HCT116 (cell line): ENCODE data around the gene CTCFL. TPM values are rescaled to one million over a fixed set of nuclear protein-coding genes. Genes with fewer than 3 reads are reported as not detected.

Experiments
- ATAC-seq: fragments of 200-7000 bp; cut with Tn5 transposase; 2 replicates; pipeline ENCODE4 v1.9.1; 2020; ENCODE audit warnings: mild to moderate bottlenecking, moderate library complexity
- BruUV-seq: library from RNA; stranded (reverse); fragments of 400-500 nt; replicated peaks from 2 replicates; lab custom pipeline; 2021; lab: Mats Ljungman, UMichigan
- CTCF ChIA-PET: fragments of 300-600 bp; sonication (Branson Sonifier 250); formaldehyde crosslinking; loops from one replicate; lab custom pipeline; 2021; ENCODE audit warnings: antibody characterized with exemption; lab: Charles Lee
- POLR2A ChIA-PET: fragments of 300-600, 350-600 bp; sonication (Branson Sonifier 250); formaldehyde crosslinking; loops from one replicate; lab custom pipeline; 2021; ENCODE audit warnings: antibody characterized with exemption; lab: Charles Lee
- RAD21 ChIA-PET, 2 experiments: fragments of 300-600 bp; sonication (Branson Sonifier 250); formaldehyde crosslinking; loops; one replicate each; lab custom pipeline; 2023; ENCODE audit warnings: low total read pairs in 2 of 2; ENCODE audit not compliant: uncharacterized antibody in 2 of 2, unreplicated experiment in 2 of 2, low non-redundant PET in 1 of 2; lab: Charles Lee
- DNase-seq: peaks from one replicate; pipeline ENCODE4 v3.0.0-alpha.2; 2010; ENCODE audit warnings: low read depth, low spot score
- H2AFZ ChIP-seq: fragments of 200-600 bp; shearing (Covaris generic), sonication (generic); 2 replicates; pipeline ENCODE4 v1.6.1; 2017; ENCODE audit warnings: low read depth, mixed run types, mixed read lengths, antibody characterized with exemption, low read length; ENCODE audit not compliant: poor library complexity, severe bottlenecking
- H3K27ac ChIP-seq: 2 replicates; pipeline ENCODE4 v1.5.1; 2012; ENCODE audit warnings: low read depth, low read length
- H3K27me3 ChIP-seq: fragments of 200-600 bp; sonication (generic); 2 replicates; pipeline ENCODE4 v1.6.1; 2016; ENCODE audit warnings: mixed run types, low read length, mixed read lengths; ENCODE audit not compliant: insufficient read depth
- H3K36me3 ChIP-seq, 2 experiments: fragments of 200-500 bp in 1 of 2; fragments of 200-600 bp in 1 of 2; sonication (Bioruptor generic) in 1 of 2; sonication (generic) in 1 of 2; 2 replicates each; pipeline versions ENCODE4 v1.5.1 to v1.6.1; 2014 to 2016; ENCODE audit warnings: low read length in 2 of 2, inconsistent platforms in 1 of 2, mixed read lengths in 1 of 2, mixed run types in 1 of 2; ENCODE audit not compliant: insufficient read depth in 2 of 2, control insufficient read depth in 1 of 2
- H3K4me1 ChIP-seq, 2 experiments: fragments of 200-600 bp in 1 of 2; sonication (generic) in 1 of 2; 2 replicates each; pipeline versions ENCODE4 v1.5.1 to v1.6.1; 2012 to 2017; ENCODE audit warnings: low read length in 2 of 2, inconsistent platforms in 1 of 2, mild to moderate bottlenecking in 1 of 2, mixed read lengths in 1 of 2, mixed run types in 1 of 2, moderate library complexity in 1 of 2; ENCODE audit not compliant: insufficient read depth in 2 of 2, control insufficient read depth in 1 of 2
- H3K4me2 ChIP-seq: fragments of 200-600 bp; sonication (generic); 2 replicates; pipeline ENCODE4 v1.6.1; 2017; ENCODE audit warnings: mixed run types, low read length, mixed read lengths
- H3K4me3 ChIP-seq, 2 experiments: fragments of 200-600 bp in 1 of 2; sonication (generic) in 1 of 2; replicated peaks in 1 of 2; 2 replicates each; pipeline ENCODE4 v1.5.1; 2011 to 2016; ENCODE audit warnings: low read length in 2 of 2, control low read depth in 1 of 2, low read depth in 1 of 2, mild to moderate bottlenecking in 1 of 2, mixed read lengths in 1 of 2, mixed run types in 1 of 2
- H3K79me2 ChIP-seq: fragments of 200-600 bp; sonication (generic); 2 replicates; pipeline ENCODE4 v1.6.1; 2017; ENCODE audit warnings: mild to moderate bottlenecking, mixed run types, low read length, moderate library complexity, mixed read lengths; ENCODE audit not compliant: insufficient read depth
- H3K9ac ChIP-seq: fragments of 200-600 bp; sonication (generic); 2 replicates; pipeline ENCODE4 v1.6.1; 2016; ENCODE audit warnings: low read length, mixed read lengths
- H3K9me2 ChIP-seq: fragments of 200-600 bp; sonication (generic), shearing (Covaris generic); 2 replicates; pipeline ENCODE4 v1.6.1; 2017; ENCODE audit warnings: mixed run types, mild to moderate bottlenecking, moderate library complexity; ENCODE audit not compliant: insufficient read depth
- H3K9me3 ChIP-seq, 2 experiments: fragments of 200-500 bp in 1 of 2; fragments of 200-600 bp in 1 of 2; sonication (Bioruptor generic) in 1 of 2; sonication (generic) in 1 of 2; 2 replicates each; pipeline ENCODE4 v1.6.1; 2014 to 2017; ENCODE audit warnings: low read length in 2 of 2, mixed read lengths in 2 of 2, inconsistent platforms in 1 of 2, low read depth in 1 of 2, mild to moderate bottlenecking in 1 of 2, mixed run types in 1 of 2, moderate library complexity in 1 of 2; ENCODE audit not compliant: control insufficient read depth in 1 of 2, insufficient read depth in 1 of 2
- H4K20me1 ChIP-seq: fragments of 200-600 bp; sonication (generic), shearing (Covaris generic); 2 replicates; pipeline ENCODE4 v1.6.1; 2017; ENCODE audit warnings: mixed run types, mild to moderate bottlenecking, moderate library complexity; ENCODE audit not compliant: insufficient read depth
- CBX3 ChIP-seq: IDR thresholded peaks from 2 replicates; pipeline ENCODE4 v1.6.1; 2012; ENCODE audit warnings: low read depth
- ELF1 ChIP-seq: IDR thresholded peaks from 2 replicates; pipeline ENCODE4 v1.6.1; 2012; ENCODE audit warnings: low read depth, borderline replicate concordance
- EZH2 ChIP-seq: fragments of 200-600 bp; sonication (generic); IDR thresholded peaks from 2 replicates; pipeline ENCODE4 v1.6.1; 2017; ENCODE audit warnings: antibody characterized with exemption, mixed run types
- EZH2phosphoT487 ChIP-seq: fragments of 200-600 bp; IDR thresholded peaks from 2 replicates; pipeline ENCODE4 v1.6.1; 2018; ENCODE audit warnings: antibody characterized with exemption, borderline replicate concordance
- JUND ChIP-seq: IDR thresholded peaks from 2 replicates; pipeline ENCODE4 v1.6.1; 2012
- POLR2AphosphoS5 ChIP-seq: IDR thresholded peaks from 2 replicates; pipeline ENCODE4 v1.6.1; 2011; ENCODE audit warnings: mild to moderate bottlenecking, low read depth, low read length, moderate library complexity
- RAD21 ChIP-seq: IDR thresholded peaks from 2 replicates; pipeline ENCODE4 v1.6.1; 2012; ENCODE audit warnings: low read depth, mild to moderate bottlenecking
- SIN3A ChIP-seq: IDR thresholded peaks from 2 replicates; pipeline ENCODE4 v1.6.1; 2012; ENCODE audit warnings: low read depth
- SP1 ChIP-seq: IDR thresholded peaks from 2 replicates; pipeline ENCODE4 v1.6.1; 2012; ENCODE audit warnings: low read depth
- SRF ChIP-seq: IDR thresholded peaks from 2 replicates; pipeline ENCODE4 v1.6.1; 2012; ENCODE audit warnings: low read depth
- TCF7L2 ChIP-seq: IDR thresholded peaks from 2 replicates; pipeline ENCODE4 v1.7.0; 2011; ENCODE audit warnings: borderline replicate concordance, inconsistent platforms; ENCODE audit not compliant: insufficient read depth, insufficient read length; ENCODE audit errors: extremely low read depth
- YY1 ChIP-seq: IDR thresholded peaks from 2 replicates; pipeline ENCODE4 v1.6.1; 2011; ENCODE audit warnings: low read length, low read depth, moderate library complexity, mild to moderate bottlenecking; ENCODE audit not compliant: insufficient replicate concordance; ENCODE audit errors: extremely low read depth
- ZBTB33 ChIP-seq: IDR thresholded peaks from 2 replicates; pipeline ENCODE4 v1.6.1; 2011; ENCODE audit warnings: mild to moderate bottlenecking, low read length, moderate library complexity; ENCODE audit not compliant: insufficient replicate concordance; ENCODE audit errors: extremely low read depth
- ZFX ChIP-seq: fragments of 450-650 bp; IDR thresholded peaks from 2 replicates; pipeline ENCODE4 v1.6.1; 2017
- intact Hi-C: fragments of 100-400 bp; cut with micrococcal nuclease; formaldehyde crosslinking; loops from 2 replicates; pipeline ENCODE4 v1.10.0; 2022
- total RNA-seq: library from RNA; stranded (reverse); gene quantifications from one replicate; pipeline ENCODE4 v1.2.1, GENCODE V29; 2021; ENCODE audit not compliant: unreplicated experiment
- TF ChIP-seq, protein P1 (sequence below), 3 experiments: fragments of 200-600 bp in 1 of 3; sonication (generic) in 1 of 3; IDR thresholded peaks in 2 of 3; conservative IDR thresholded peaks in 1 of 3; 2 replicates each; pipeline ENCODE4 v1.5.1; 2012 to 2017; ENCODE audit warnings: low read depth in 2 of 3, low read length in 2 of 3, antibody characterized with exemption in 1 of 3, borderline replicate concordance in 1 of 3, control low read depth in 1 of 3, mild to moderate bottlenecking in 1 of 3, mixed read lengths in 1 of 3, mixed run types in 1 of 3, moderate library complexity in 1 of 3; ENCODE audit not compliant: insufficient read depth in 1 of 3
- TF ChIP-seq, protein P2 (sequence below): IDR thresholded peaks from 2 replicates; pipeline ENCODE4 v1.6.1; 2012; ENCODE audit warnings: low read depth

CTCFL gene
- total RNA-seq, 1 experiment from 2014 or later: 0.34 TPM

- intact Hi-C loops: no loop called here
- no peaks in the 10 kb centered on the region for H3K79me2 ChIP-seq
- H3K4me2 ChIP-seq: no peak overlapping the region
- H3K27me3 ChIP-seq: no peaks in the 10 kb centered on the region
- no peak overlapping the region for H3K9ac ChIP-seq
- H3K36me3 ChIP-seq: no peaks in the 10 kb centered on the region
- CTCF ChIA-PET: no interaction called here
- H3K9me2 ChIP-seq: no peaks in the 10 kb centered on the region
- H2AFZ ChIP-seq: no peak overlapping the region
- no peaks in the 10 kb centered on the region for H3K9me3 ChIP-seq
- TF ChIP-seq SIN3A (no peak), SP1 (no peak), EZH2 (no peak), RAD21 (no peak), ZFX (no peak), YY1 (no peak), ZBTB33 (no peak), ELF1 (no peak), POLR2AphosphoS5 (no peak), SRF (no peak), TCF7L2 (no peak), CBX3 (no peak), JUND (no peak), EZH2phosphoT487 (no peak)
- TF ChIP-seq, protein P1, sequence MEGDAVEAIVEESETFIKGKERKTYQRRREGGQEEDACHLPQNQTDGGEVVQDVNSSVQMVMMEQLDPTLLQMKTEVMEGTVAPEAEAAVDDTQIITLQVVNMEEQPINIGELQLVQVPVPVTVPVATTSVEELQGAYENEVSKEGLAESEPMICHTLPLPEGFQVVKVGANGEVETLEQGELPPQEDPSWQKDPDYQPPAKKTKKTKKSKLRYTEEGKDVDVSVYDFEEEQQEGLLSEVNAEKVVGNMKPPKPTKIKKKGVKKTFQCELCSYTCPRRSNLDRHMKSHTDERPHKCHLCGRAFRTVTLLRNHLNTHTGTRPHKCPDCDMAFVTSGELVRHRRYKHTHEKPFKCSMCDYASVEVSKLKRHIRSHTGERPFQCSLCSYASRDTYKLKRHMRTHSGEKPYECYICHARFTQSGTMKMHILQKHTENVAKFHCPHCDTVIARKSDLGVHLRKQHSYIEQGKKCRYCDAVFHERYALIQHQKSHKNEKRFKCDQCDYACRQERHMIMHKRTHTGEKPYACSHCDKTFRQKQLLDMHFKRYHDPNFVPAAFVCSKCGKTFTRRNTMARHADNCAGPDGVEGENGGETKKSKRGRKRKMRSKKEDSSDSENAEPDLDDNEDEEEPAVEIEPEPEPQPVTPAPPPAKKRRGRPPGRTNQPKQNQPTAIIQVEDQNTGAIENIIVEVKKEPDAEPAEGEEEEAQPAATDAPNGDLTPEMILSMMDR (IDR thresholded peaks at IDR 0.05 in 2 of 3, conservative IDR thresholded peaks at IDR 0.05 in 1 of 3; ENCODE audit: borderline replicate concordance in 1 of 3, insufficient read depth in 1 of 3, low read depth in 2 of 3, low read length in 2 of 3): no peak
- TF ChIP-seq, protein P2, sequence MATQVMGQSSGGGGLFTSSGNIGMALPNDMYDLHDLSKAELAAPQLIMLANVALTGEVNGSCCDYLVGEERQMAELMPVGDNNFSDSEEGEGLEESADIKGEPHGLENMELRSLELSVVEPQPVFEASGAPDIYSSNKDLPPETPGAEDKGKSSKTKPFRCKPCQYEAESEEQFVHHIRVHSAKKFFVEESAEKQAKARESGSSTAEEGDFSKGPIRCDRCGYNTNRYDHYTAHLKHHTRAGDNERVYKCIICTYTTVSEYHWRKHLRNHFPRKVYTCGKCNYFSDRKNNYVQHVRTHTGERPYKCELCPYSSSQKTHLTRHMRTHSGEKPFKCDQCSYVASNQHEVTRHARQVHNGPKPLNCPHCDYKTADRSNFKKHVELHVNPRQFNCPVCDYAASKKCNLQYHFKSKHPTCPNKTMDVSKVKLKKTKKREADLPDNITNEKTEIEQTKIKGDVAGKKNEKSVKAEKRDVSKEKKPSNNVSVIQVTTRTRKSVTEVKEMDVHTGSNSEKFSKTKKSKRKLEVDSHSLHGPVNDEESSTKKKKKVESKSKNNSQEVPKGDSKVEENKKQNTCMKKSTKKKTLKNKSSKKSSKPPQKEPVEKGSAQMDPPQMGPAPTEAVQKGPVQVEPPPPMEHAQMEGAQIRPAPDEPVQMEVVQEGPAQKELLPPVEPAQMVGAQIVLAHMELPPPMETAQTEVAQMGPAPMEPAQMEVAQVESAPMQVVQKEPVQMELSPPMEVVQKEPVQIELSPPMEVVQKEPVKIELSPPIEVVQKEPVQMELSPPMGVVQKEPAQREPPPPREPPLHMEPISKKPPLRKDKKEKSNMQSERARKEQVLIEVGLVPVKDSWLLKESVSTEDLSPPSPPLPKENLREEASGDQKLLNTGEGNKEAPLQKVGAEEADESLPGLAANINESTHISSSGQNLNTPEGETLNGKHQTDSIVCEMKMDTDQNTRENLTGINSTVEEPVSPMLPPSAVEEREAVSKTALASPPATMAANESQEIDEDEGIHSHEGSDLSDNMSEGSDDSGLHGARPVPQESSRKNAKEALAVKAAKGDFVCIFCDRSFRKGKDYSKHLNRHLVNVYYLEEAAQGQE: no peak
- H4K20me1 ChIP-seq: no peaks in the 10 kb centered on the region
- ATAC-seq (no peak), DNase-seq (no peak)
- POLR2A ChIA-PET: interaction anchor here (0.5 kb wide), 1 partner anchor 1618 kb away, joined by 3 read pairs; no protein-coding TSS in a partner anchor
- no TSS peak for BruUV-seq
- peaks cover 9 to 15% of the 10 kb centered on the region in 2 experiments for H3K4me1 ChIP-seq
- no peak overlapping the region for H3K27ac ChIP-seq
- RAD21 ChIA-PET: no interaction called here
- H3K4me3 ChIP-seq: no peak overlapping the region
Measured at GRCh38 chr20:57476641-57477461, 48.1 kb downstream of the CTCFL start.
